SU-DHL-6 (cell line): ENCODE measurements around the gene GRIK4.

Source experiments
- H2AFZ ChIP-seq: fragments of 200-600 bp; sonication (generic); 2 replicates; pipeline ENCODE4 v1.6.1; 2014; ENCODE audit warnings: low read depth, mild to moderate bottlenecking, moderate library complexity, mixed read lengths, antibody characterized with exemption, low read length; ENCODE audit not compliant: severe bottlenecking
- H3F3A ChIP-seq: fragments of 200-600 bp; shearing (Covaris generic); 2 replicates; pipeline ENCODE4 v1.6.0; 2016; ENCODE audit warnings: antibody characterized with exemption, mild to moderate bottlenecking; ENCODE audit not compliant: insufficient read depth
- H3K27ac ChIP-seq: fragments of 200-600 bp; sonication (generic); 2 replicates; pipeline ENCODE4 v1.5.1; 2016; ENCODE audit warnings: low read depth, mild to moderate bottlenecking, low read length, moderate library complexity, mixed read lengths
- H3K27me3 ChIP-seq: fragments of 200-600 bp; sonication (generic), shearing (Covaris generic); 2 replicates; pipeline ENCODE4 v1.6.0; 2014; ENCODE audit warnings: mild to moderate bottlenecking, low read length
- H3K36me3 ChIP-seq: fragments of 200-600 bp; sonication (generic); 2 replicates; pipeline ENCODE4 v1.6.1; 2014; ENCODE audit warnings: mild to moderate bottlenecking, low read length, mixed read lengths
- H3K4me2 ChIP-seq: fragments of 300-600, 200-600 bp; shearing (Covaris generic), sonication (generic); 2 replicates; pipeline ENCODE4 v1.6.0; 2014; ENCODE audit warnings: low read length, low read depth, mild to moderate bottlenecking; ENCODE audit not compliant: poor library complexity, severe bottlenecking
- H3K4me3 ChIP-seq: fragments of 200-600 bp; sonication (generic); 2 replicates; pipeline ENCODE4 v1.5.1; 2014; ENCODE audit warnings: antibody characterized with exemption, low read length, mild to moderate bottlenecking, mixed read lengths; ENCODE audit not compliant: insufficient read depth, poor library complexity, severe bottlenecking
- H3K79me2 ChIP-seq: fragments of 200-600 bp; sonication (generic); 2 replicates; pipeline ENCODE4 v1.6.1; 2014; ENCODE audit warnings: mild to moderate bottlenecking, low read length, moderate library complexity; ENCODE audit not compliant: insufficient read depth
- H3K9ac ChIP-seq: fragments of 200-600 bp; sonication (generic); 2 replicates; pipeline ENCODE4 v1.7.0; 2014; ENCODE audit warnings: mild to moderate bottlenecking, low read length
- H3K9me2 ChIP-seq: fragments of 200-600 bp; sonication (generic); replicated peaks from 2 replicates; pipeline ENCODE4 v1.6.1; 2014; ENCODE audit warnings: low read length; ENCODE audit not compliant: insufficient read depth
- H3K9me3 ChIP-seq: fragments of 200-600 bp; sonication (generic); 2 replicates; pipeline ENCODE4 v1.6.1; 2014; ENCODE audit warnings: low read length, mixed read lengths; ENCODE audit not compliant: insufficient read depth
- H4K20me1 ChIP-seq: fragments of 200-600 bp; sonication (generic); 2 replicates; pipeline ENCODE4 v1.6.1; 2014; ENCODE audit warnings: low read depth, mild to moderate bottlenecking, antibody characterized with exemption, low read length, moderate library complexity, mixed read lengths
- CTCF ChIP-seq: fragments of 200-600 bp; sonication (generic); IDR thresholded peaks from one replicate; pipeline ENCODE4 v1.5.1; 2017; ENCODE audit warnings: antibody characterized with exemption, mild to moderate bottlenecking, low read length, moderate library complexity; ENCODE audit not compliant: insufficient read depth, poor library complexity, severe bottlenecking
- EZH2phosphoT487 ChIP-seq: fragments of 200-600 bp; sonication (generic), shearing (Covaris generic); conservative IDR thresholded peaks from 2 replicates; pipeline ENCODE4 v1.6.1; 2018; ENCODE audit warnings: mild to moderate bottlenecking, antibody characterized with exemption, low read length, moderate library complexity, mixed read lengths

The GRIK4 gene

GRCh38 chr11:120546312-120547205 lies 35.0 kb downstream of the GRIK4 start:
- H3K27me3 ChIP-seq = no peaks in the 10 kb centered on the region
- no peaks in the 10 kb centered on the region for H3K79me2 ChIP-seq
- H3K27ac ChIP-seq = no peak overlapping the region
- no peak overlapping the region for H3K4me2 ChIP-seq
- H3K4me3 ChIP-seq = no peak overlapping the region
- H3F3A ChIP-seq = no peaks in the 10 kb centered on the region
- H3K9me3 ChIP-seq = no peaks in the 10 kb centered on the region
- H2AFZ ChIP-seq = no peak overlapping the region
- no peak for TF ChIP-seq EZH2phosphoT487
- H3K9ac ChIP-seq = no peak overlapping the region
- no peaks in the 10 kb centered on the region for H3K9me2 ChIP-seq
- H3K36me3 ChIP-seq = no peaks in the 10 kb centered on the region
- no peaks in the 10 kb centered on the region for H4K20me1 ChIP-seq

- no peak overlapping the region for H3K4me2 ChIP-seq
- H3K9ac ChIP-seq = no peak overlapping the region
- H3K27ac ChIP-seq = no peak overlapping the region
- no peak overlapping the region for H2AFZ ChIP-seq
- no peaks in the 10 kb centered on the region for H3K9me2 ChIP-seq
- no peaks in the 10 kb centered on the region for H3F3A ChIP-seq
- H3K9me3 ChIP-seq = no peaks in the 10 kb centered on the region
- H4K20me1 ChIP-seq = no peaks in the 10 kb centered on the region
- TF ChIP-seq EZH2phosphoT487 (no peak), CTCF (no peak)
- no peak overlapping the region for H3K4me3 ChIP-seq
- H3K79me2 ChIP-seq = no peaks in the 10 kb centered on the region
- H3K36me3 ChIP-seq = no peaks in the 10 kb centered on the region
- H3K27me3 ChIP-seq = no peaks in the 10 kb centered on the region
These were observed 35.8 kb downstream of the GRIK4 start for GRCh38 chr11:120547316-120547715.

- H3K79me2 ChIP-seq = no peaks in the 10 kb centered on the region
- no peak overlapping the region for H2AFZ ChIP-seq
- no peak overlapping the region for H3K27ac ChIP-seq
- no peaks in the 10 kb centered on the region for H3F3A ChIP-seq
- no peak overlapping the region for H3K4me2 ChIP-seq
- TF ChIP-seq EZH2phosphoT487 (no peak), CTCF (no peak)
- no peaks in the 10 kb centered on the region for H3K9me2 ChIP-seq
- no peaks in the 10 kb centered on the region for H3K9me3 ChIP-seq
- no peak overlapping the region for H3K9ac ChIP-seq
- H3K36me3 ChIP-seq = no peaks in the 10 kb centered on the region
- H4K20me1 ChIP-seq = no peaks in the 10 kb centered on the region
- no peak overlapping the region for H3K4me3 ChIP-seq
- H3K27me3 ChIP-seq = no peaks in the 10 kb centered on the region
These were observed 36.5 kb downstream of the GRIK4 start for GRCh38 chr11:120547811-120548681.
